Fibroblast of pulmonary artery (primary cell): Measurements from ENCODE around the gene NFE2L2.
A peak's percentile ranks its signal among the peaks of the same experiment; 100 is the strongest.
"Not testable (repeated sequence)": the region's sequence is repeated elsewhere in the genome, so short reads cannot be mapped to it uniquely, and the experiment has no call there.

Experiments used
- DNase-seq: peaks from one replicate; pipeline ENCODE4 v3.0.0-alpha.2; 2010; ENCODE audit warnings: low read depth
- H3K4me3 ChIP-seq: replicated peaks from 2 replicates; pipeline ENCODE4 v1.5.1; 2011; ENCODE audit warnings: low read depth, mild to moderate bottlenecking, control low read depth, low read length, moderate library complexity
- TF ChIP-seq, protein P1 (sequence below): IDR thresholded peaks from 2 replicates; pipeline ENCODE4 v1.5.1; 2011; ENCODE audit warnings: mild to moderate bottlenecking, control low read depth, low read length, inconsistent platforms; ENCODE audit errors: missing control alignments

NFE2L2 gene

DNA sequence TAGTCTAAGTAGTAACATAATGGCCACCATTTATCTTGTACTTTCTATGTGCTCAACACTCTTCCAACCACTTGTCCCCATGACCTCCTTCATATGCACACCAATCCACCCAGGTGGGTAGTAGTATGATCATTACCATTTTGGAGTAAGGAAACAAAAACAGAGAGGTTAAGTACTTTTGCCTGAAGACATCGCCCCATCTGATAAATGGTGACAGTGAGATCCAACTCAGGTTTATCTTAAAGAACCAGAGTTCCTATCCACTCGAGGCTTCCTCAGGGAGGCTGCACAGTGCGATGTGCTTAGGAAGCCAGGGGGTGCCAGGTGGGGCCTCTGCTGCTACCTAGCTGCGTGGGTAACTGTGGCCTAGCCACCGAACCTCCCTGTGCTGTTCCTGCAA, 14.1 kb downstream of the NFE2L2 start:
- DNase-seq: no peak
- TF ChIP-seq, protein P1, sequence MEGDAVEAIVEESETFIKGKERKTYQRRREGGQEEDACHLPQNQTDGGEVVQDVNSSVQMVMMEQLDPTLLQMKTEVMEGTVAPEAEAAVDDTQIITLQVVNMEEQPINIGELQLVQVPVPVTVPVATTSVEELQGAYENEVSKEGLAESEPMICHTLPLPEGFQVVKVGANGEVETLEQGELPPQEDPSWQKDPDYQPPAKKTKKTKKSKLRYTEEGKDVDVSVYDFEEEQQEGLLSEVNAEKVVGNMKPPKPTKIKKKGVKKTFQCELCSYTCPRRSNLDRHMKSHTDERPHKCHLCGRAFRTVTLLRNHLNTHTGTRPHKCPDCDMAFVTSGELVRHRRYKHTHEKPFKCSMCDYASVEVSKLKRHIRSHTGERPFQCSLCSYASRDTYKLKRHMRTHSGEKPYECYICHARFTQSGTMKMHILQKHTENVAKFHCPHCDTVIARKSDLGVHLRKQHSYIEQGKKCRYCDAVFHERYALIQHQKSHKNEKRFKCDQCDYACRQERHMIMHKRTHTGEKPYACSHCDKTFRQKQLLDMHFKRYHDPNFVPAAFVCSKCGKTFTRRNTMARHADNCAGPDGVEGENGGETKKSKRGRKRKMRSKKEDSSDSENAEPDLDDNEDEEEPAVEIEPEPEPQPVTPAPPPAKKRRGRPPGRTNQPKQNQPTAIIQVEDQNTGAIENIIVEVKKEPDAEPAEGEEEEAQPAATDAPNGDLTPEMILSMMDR: no peak
- no peak overlapping the region for H3K4me3 ChIP-seq

DNA sequence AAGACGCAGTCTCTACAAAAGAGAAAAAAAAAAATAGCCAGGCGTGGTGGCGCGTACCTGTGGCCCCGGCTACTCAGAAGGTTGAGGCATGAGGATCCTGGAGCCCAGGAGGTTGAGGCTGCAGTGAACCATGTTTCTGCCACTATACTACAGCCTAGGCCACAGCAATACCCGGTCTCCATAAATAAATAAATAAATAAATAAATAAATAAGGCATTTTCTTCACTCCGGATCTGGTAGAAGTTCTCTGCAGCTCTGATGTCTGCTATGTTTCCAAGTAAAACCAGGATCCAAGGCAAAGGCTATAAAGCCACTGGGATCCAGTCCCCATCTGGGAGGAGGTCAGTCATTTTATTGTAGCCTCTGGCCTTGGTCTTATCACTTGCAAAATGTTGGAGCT, 15.5 kb downstream of the NFE2L2 start:
- no peak for DNase-seq
- TF ChIP-seq, protein P1: no peak

DNA sequence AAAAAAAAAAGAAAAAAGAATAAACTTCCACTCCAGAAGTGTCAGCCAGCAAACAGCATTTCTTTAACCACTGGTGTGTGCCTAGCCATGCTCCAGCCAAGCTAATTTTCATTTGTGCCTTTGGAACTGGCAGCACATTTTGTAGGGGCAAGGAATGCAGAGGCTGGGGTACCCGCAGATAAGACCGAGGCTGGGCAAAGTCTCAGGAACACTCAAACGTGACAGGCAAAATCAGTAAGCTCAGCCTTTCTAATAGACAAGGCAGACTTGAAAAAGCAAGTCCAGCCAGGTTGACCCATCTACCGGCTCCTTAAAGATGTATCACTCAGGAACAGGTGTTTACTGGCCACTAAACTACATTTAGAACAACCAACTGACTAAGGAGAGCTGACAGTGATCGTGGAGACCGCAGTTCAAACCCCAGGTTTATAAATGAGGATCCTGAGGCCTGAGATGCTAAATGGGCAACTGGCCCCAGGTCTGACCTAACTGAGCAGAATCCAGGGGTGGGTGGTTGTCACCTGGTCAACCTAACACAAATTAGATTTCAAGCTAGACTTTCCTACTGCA, 16.7 kb downstream of the NFE2L2 start:
- H3K4me3 ChIP-seq: no peak overlapping the region
- TF ChIP-seq, protein P1: no peak
- no peak for DNase-seq

More for the DNA sequence above, 15.5 kb downstream of the NFE2L2 start:
- H3K4me3 ChIP-seq: no peak overlapping the region

DNA sequence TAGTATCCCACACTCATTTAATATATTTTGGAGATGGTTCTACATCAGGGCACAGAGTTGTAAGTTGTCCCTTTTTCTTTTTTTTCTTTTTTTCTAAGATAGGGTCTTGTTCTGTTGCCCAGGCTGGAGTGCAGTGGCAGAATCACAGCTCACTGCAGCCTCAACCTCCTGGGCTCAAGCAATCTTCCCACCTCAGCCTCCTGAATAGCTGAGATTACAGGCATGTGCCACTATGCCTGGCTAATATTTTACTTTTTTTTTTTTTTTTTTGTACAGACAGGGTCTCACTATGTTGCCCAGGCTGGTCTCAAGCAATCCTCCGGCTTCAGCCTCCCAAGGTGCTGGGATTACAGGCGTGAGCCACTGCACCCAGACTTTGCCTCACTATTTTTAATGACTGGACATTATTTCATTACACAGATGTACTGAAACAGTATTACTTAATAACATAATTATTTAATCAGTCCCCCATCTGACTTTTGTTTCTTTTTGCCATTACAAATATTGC, 17.9 kb downstream of the NFE2L2 start:
- not testable (repeated sequence) for DNase-seq, H3K4me3 ChIP-seq

DNA sequence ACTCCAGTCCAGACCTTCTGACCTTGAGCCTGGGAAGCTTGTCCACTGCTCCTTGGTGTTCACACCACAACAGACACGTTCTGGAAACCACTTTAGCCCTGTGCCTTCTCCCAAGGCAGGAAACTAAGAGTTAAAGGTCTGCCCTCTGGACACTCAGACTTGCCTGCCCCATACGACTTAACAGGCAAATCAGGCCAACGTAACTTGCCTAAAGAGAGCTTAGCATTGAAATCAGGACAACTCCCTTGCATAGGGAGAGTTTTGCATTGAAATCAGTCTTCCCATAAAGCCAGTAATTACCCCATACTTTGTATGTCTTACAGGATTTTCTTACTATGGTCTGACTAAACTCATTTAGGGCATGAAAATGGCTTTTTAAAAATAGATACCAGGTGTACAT, 18.5 kb downstream of the NFE2L2 start:
- DNase-seq: no peak
- TF ChIP-seq, protein P1: no peak
- H3K4me3 ChIP-seq: no peak overlapping the region

DNA sequence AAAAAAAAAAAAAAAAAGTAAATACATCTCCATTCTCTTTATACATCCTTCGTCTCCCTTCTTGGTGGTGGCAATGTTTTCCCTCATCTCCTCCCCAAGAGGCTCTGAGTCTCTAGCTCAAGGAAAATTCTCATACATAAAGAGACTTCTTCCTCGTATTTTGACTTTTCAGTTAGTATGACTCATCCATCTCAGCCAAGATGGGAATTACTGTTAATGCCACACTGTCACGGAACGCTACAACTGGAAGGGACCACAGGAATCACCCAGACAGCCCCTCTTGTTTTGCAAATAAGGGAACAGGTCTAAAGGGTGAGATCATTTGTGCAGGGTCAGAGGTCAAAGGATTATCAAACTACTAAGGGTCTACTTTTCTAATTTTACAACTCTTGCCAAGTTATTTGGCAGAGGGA, 19.5 kb downstream of the NFE2L2 start:
- no peak overlapping the region for H3K4me3 ChIP-seq
- DNase-seq: peak; percentile 69
- TF ChIP-seq, protein P1: no peak

DNA sequence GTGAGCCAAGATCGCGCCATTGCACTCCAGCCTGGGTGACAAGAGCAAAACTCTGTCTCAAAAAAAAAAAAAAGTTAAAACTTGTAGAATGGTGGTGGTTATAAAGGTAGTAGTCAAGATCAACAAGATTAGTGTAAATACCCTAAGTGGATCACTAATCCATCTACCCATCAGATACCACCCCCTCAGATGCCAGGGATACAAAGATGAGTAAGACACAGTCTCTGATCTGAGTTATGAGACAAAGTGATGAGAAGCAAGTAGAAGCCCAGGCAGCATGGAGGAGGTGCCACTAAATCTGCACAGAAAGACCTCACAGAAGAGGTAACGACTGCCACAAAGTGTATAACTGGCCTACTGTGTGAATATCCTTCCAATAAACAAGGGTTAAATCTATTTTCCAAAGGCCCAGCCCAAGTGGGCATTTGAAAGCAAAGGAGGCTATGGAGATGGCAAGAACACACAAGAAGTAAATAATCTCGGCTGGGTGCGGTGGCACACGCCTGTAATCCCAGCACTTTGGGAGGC, 20.2 kb downstream of the NFE2L2 start:
- H3K4me3 ChIP-seq: no peak overlapping the region
- DNase-seq: no peak
- TF ChIP-seq, protein P1: no peak
